ENCODE results near the gene MED4.

The MED4 gene

GRCh38 chr13:48094781-48095502 is at the start of gene MED4:
Gene MED4 (minus strand): TSS chr13:48095104. CDS start chr13:48095078, 26 bp downstream.
- peak; percentile 88 for DNase-seq

GRCh38 chr13:48144413-48145035 is 49.6 kb upstream of the MED4 start:
- DNase-seq: no peak

GRCh38 chr13:48142436-48142835 is 47.5 kb upstream of the MED4 start:
- DNase-seq: no peak

GRCh38 chr13:48138270-48138669 is 43.4 kb upstream of the MED4 start:
- no peak for DNase-seq

- DNase-seq: no peak
Measured at GRCh38 chr13:48132961-48133360, 38.1 kb upstream of the MED4 start.

GRCh38 chr13:48131533-48131932 is 36.6 kb upstream of the MED4 start:
- DNase-seq: no peak

GRCh38 chr13:48126944-48127830 is 32.3 kb upstream of the MED4 start:
- peak; percentile 45 for DNase-seq

- DNase-seq: no peak
Measured at GRCh38 chr13:48125794-48126228, 30.9 kb upstream of the MED4 start.

- DNase-seq: no peak
Measured at GRCh38 chr13:48123812-48124211, 28.9 kb upstream of the MED4 start.

GRCh38 chr13:48121733-48122132 is 26.8 kb upstream of the MED4 start:
- DNase-seq: no peak

GRCh38 chr13:48120241-48120640 is 25.3 kb upstream of the MED4 start:
- no peak for DNase-seq

- DNase-seq: no peak
Measured at GRCh38 chr13:48118030-48118429, 23.1 kb upstream of the MED4 start.

GRCh38 chr13:48116808-48117207 is 21.9 kb upstream of the MED4 start:
- no peak for DNase-seq

GRCh38 chr13:48113756-48114130 is 18.8 kb upstream of the MED4 start:
- no peak for DNase-seq

- DNase-seq: no peak
Measured at GRCh38 chr13:48112896-48113755, 18.2 kb upstream of the MED4 start.

GRCh38 chr13:48110931-48111721 is 16.2 kb upstream of the MED4 start:
- DNase-seq: no peak

GRCh38 chr13:48110132-48110868 is 15.4 kb upstream of the MED4 start:
- DNase-seq: no peak

- no peak for DNase-seq
Measured at GRCh38 chr13:48108106-48108505, 13.2 kb upstream of the MED4 start.

GRCh38 chr13:48097793-48098192 is 2.9 kb upstream of the MED4 start:
- no peak for DNase-seq

GRCh38 chr13:48096670-48097069 is 1.8 kb upstream of the MED4 start:
- no peak for DNase-seq

GRCh38 chr13:48094404-48094780 is 512 bp downstream of the MED4 start:
- DNase-seq: no peak

Measured in NCI-H748 treated with DMSO at 0.1 percent for 48 hours (cell line).